ENCODE data around the gene CCDC51.
A peak's percentile ranks its signal among the peaks of the same experiment; 100 is the strongest.

The CCDC51 gene

GRCh38 chr3:48478626-48479555, 39.0 kb upstream of the CCDC51 start:
- Histone ChIP-seq H3K9ac (ENCODE audit: low read length) (peak overlapping the region; percentile 39), H3K9me2 (replicated peaks; ENCODE audit: insufficient read depth, low read length) (no peaks in the 10 kb centered on the region), H3K27ac (ENCODE audit: low read depth, low read length) (peak overlapping the region; percentile 45), H3K9me3 (ENCODE audit: insufficient read depth, low read length) (no peaks in the 10 kb centered on the region), H2AFZ (ENCODE audit: low read depth, low read length, severe bottlenecking) (peak overlapping the region; percentile 81), H3K4me3 (ENCODE audit: insufficient read depth, low read length, poor library complexity, severe bottlenecking) (no peak overlapping the region), H3K27me3 (ENCODE audit: low read length) (no peaks in the 10 kb centered on the region), H3K79me2 (ENCODE audit: insufficient read depth, low read length) (no peaks in the 10 kb centered on the region), H3K4me2 (ENCODE audit: low read depth, low read length, poor library complexity, severe bottlenecking) (peak overlapping the region; percentile 49), H4K20me1 (ENCODE audit: low read depth, low read length) (no peaks in the 10 kb centered on the region), H3K36me3 (ENCODE audit: low read length) (no peaks in the 10 kb centered on the region), H3F3A (ENCODE audit: insufficient read depth) (peaks cover under 1% of the 10 kb centered on the region; the same call in 1 of the 2 replicates)
- TF ChIP-seq CTCF (IDR thresholded peaks at IDR 0.05; ENCODE audit: insufficient read depth, low read length, poor library complexity, severe bottlenecking), result no peak
- TF ChIP-seq EZH2phosphoT487 (conservative IDR thresholded peaks at IDR 0.05; ENCODE audit: low read length), result no peak

GRCh38 chr3:48477959-48478520, 38.1 kb upstream of the CCDC51 start:
- H3K36me3 ChIP-seq (ENCODE audit: low read length), result no peaks in the 10 kb centered on the region
- H3K27ac ChIP-seq (ENCODE audit: low read depth, low read length), result no peak overlapping the region
- H3K4me3 ChIP-seq (ENCODE audit: insufficient read depth, low read length, poor library complexity, severe bottlenecking), result no peak overlapping the region
- H3F3A ChIP-seq (ENCODE audit: insufficient read depth), result peaks cover 7% of the 10 kb centered on the region
- no peaks in the 10 kb centered on the region for H3K27me3 ChIP-seq (ENCODE audit: low read length)
- H3K9ac ChIP-seq (ENCODE audit: low read length), result no peak overlapping the region
- TF ChIP-seq EZH2phosphoT487 (conservative IDR thresholded peaks at IDR 0.05; ENCODE audit: low read length) (no peak), CTCF (IDR thresholded peaks at IDR 0.05; ENCODE audit: insufficient read depth, low read length, poor library complexity, severe bottlenecking) (no peak)
- H3K79me2 ChIP-seq (ENCODE audit: insufficient read depth, low read length), result no peaks in the 10 kb centered on the region
- H2AFZ ChIP-seq (ENCODE audit: low read depth, low read length, severe bottlenecking), result no peak overlapping the region
- no peaks in the 10 kb centered on the region for H3K9me3 ChIP-seq (ENCODE audit: insufficient read depth, low read length)
- H3K9me2 ChIP-seq (replicated peaks; ENCODE audit: insufficient read depth, low read length), result no peaks in the 10 kb centered on the region
- H3K4me2 ChIP-seq (ENCODE audit: low read depth, low read length, poor library complexity, severe bottlenecking), result no peak overlapping the region
- H4K20me1 ChIP-seq (ENCODE audit: low read depth, low read length), result no peaks in the 10 kb centered on the region

GRCh38 chr3:48476426-48477053, 36.6 kb upstream of the CCDC51 start:
- no peaks in the 10 kb centered on the region for H3K36me3 ChIP-seq (ENCODE audit: low read length)
- TF ChIP-seq CTCF (IDR thresholded peaks at IDR 0.05; ENCODE audit: insufficient read depth, low read length, poor library complexity, severe bottlenecking), result no peak
- TF ChIP-seq EZH2phosphoT487 (conservative IDR thresholded peaks at IDR 0.05; ENCODE audit: low read length), result no peak
- no peaks in the 10 kb centered on the region for H4K20me1 ChIP-seq (ENCODE audit: low read depth, low read length)
- no peak overlapping the region for H3K4me2 ChIP-seq (ENCODE audit: low read depth, low read length, poor library complexity, severe bottlenecking)
- H2AFZ ChIP-seq (ENCODE audit: low read depth, low read length, severe bottlenecking), result no peak overlapping the region
- no peaks in the 10 kb centered on the region for H3K27me3 ChIP-seq (ENCODE audit: low read length)
- peaks cover 14% of the 10 kb centered on the region for H3F3A ChIP-seq (ENCODE audit: insufficient read depth)
- no peaks in the 10 kb centered on the region for H3K9me2 ChIP-seq (replicated peaks; ENCODE audit: insufficient read depth, low read length)
- no peaks in the 10 kb centered on the region for H3K79me2 ChIP-seq (ENCODE audit: insufficient read depth, low read length)
- no peak overlapping the region for H3K9ac ChIP-seq (ENCODE audit: low read length)
- no peak overlapping the region for H3K27ac ChIP-seq (ENCODE audit: low read depth, low read length)
- no peak overlapping the region for H3K4me3 ChIP-seq (ENCODE audit: insufficient read depth, low read length, poor library complexity, severe bottlenecking)
- no peaks in the 10 kb centered on the region for H3K9me3 ChIP-seq (ENCODE audit: insufficient read depth, low read length)

Measured in SU-DHL-6 (cell line).